ENCODE results near the gene MAGI2. TPM values are rescaled to one million over a fixed set of nuclear protein-coding genes. Genes with fewer than 3 reads are reported as not detected.

MAGI2 gene
- total and polyA plus RNA-seq, 2 experiments from 2014 or later, result 3.5 to 4.1 TPM

DNA sequence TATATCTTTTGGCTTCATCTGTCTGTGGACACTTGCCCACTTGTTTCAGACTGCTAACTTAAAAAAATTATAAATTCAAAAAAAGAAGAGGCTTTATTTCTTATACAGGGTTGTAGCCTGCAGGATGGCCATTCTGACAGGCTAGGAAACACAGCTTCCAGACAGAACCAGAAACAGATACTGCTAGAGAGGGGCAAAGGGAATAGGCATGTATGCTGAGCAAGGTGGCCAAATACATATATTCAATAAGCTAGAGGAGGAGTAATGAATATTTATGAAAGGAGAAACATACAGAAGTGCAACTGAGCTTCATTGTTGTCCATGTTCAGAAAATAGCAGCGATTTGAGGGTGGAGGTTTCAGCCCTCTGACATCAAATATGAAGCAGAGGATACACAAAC is 22.0 kb upstream of the MAGI2 start:
- WGBS, 2 experiments (ENCODE audit: low coverage in 1 of 2, low lambda C conversion rate in 2 of 2, missing lambda C conversion rate in 2 of 2), result 95 to 100% methylated on average over 1 of the region's 1 CpG
- no peak overlapping the region for H3K9ac ChIP-seq
- H3K79me2 ChIP-seq (ENCODE audit: insufficient read depth), result no peaks in the 10 kb centered on the region
- H3K4me3 ChIP-seq, result no peak overlapping the region
- H3K4me2 ChIP-seq (ENCODE audit: unreplicated experiment), result no peak overlapping the region
- DNase-seq, result no peak
- H2AFZ ChIP-seq, result no peak overlapping the region
- H3K36me3 ChIP-seq (ENCODE audit: low read depth), result peaks cover 8% of the 10 kb centered on the region; the same call in 1 of the 2 replicates
- no peaks in the 10 kb centered on the region for H3K9me3 ChIP-seq (ENCODE audit: low read depth)
- H3K27ac ChIP-seq, result no peak overlapping the region
- in situ Hi-C loops (cut with MboI), result no loop called here
- H4K20me1 ChIP-seq (ENCODE audit: insufficient read depth), result no peaks in the 10 kb centered on the region
- TF ChIP-seq EZH2 (IDR thresholded peaks at IDR 0.05; ENCODE audit: insufficient read depth, poor library complexity, severe bottlenecking) (no peak), EZH2phosphoT487 (IDR thresholded peaks at IDR 0.05; ENCODE audit: insufficient read depth, low read depth) (no peak)
- H3K4me1 ChIP-seq (ENCODE audit: insufficient read depth), result 0 out of 2 replicates have a peak, but pooled peaks cover 7% of the 10 kb centered on the region
- H3K9me2 ChIP-seq (ENCODE audit: insufficient read depth), result no peaks in the 10 kb centered on the region
- H3K27me3 ChIP-seq (replicated peaks; ENCODE audit: insufficient read depth), result no peaks in the 10 kb centered on the region
- H3F3A ChIP-seq (ENCODE audit: insufficient read depth), result no peaks in the 10 kb centered on the region

- Histone ChIP-seq H3K27ac (no peak overlapping the region), H2AFZ (no peak overlapping the region), H3K36me3 (ENCODE audit: low read depth) (peaks cover 15% of the 10 kb centered on the region), H3K9me3 (ENCODE audit: low read depth) (no peaks in the 10 kb centered on the region), H3K9ac (no peak overlapping the region), H3K4me2 (ENCODE audit: unreplicated experiment) (no peak overlapping the region), H3F3A (ENCODE audit: insufficient read depth) (peaks cover 10% of the 10 kb centered on the region; the same call in 1 of the 2 replicates), H3K9me2 (ENCODE audit: insufficient read depth) (no peaks in the 10 kb centered on the region), H3K4me3 (no peak overlapping the region), H3K27me3 (replicated peaks; ENCODE audit: insufficient read depth) (no peaks in the 10 kb centered on the region), H3K79me2 (ENCODE audit: insufficient read depth) (no peaks in the 10 kb centered on the region), H4K20me1 (ENCODE audit: insufficient read depth) (no peaks in the 10 kb centered on the region), H3K4me1 (ENCODE audit: insufficient read depth) (0 out of 2 replicates have a peak, but pooled peaks cover 7% of the 10 kb centered on the region)
- in situ Hi-C loops (cut with MboI), result no loop called here
- 44 to 72% methylated on average over 1 of the region's 1 CpG for WGBS, 2 experiments (ENCODE audit: low coverage in 1 of 2, low lambda C conversion rate in 2 of 2, missing lambda C conversion rate in 2 of 2)
- DNase-seq, result no peak
- TF ChIP-seq EZH2phosphoT487 (IDR thresholded peaks at IDR 0.05; ENCODE audit: insufficient read depth, low read depth) (no peak), EZH2 (IDR thresholded peaks at IDR 0.05; ENCODE audit: insufficient read depth, poor library complexity, severe bottlenecking) (no peak)
These were observed 18.2 kb upstream of the MAGI2 start for GRCh38 chr7:79471699-79472098.

- DNase-seq, result no peak
- no peaks in the 10 kb centered on the region for H3K9me2 ChIP-seq (ENCODE audit: insufficient read depth)
- H3K79me2 ChIP-seq (ENCODE audit: insufficient read depth), result no peaks in the 10 kb centered on the region
- H3K27me3 ChIP-seq (replicated peaks; ENCODE audit: insufficient read depth), result no peaks in the 10 kb centered on the region
- no peak overlapping the region for H2AFZ ChIP-seq
- H3K27ac ChIP-seq, result no peak overlapping the region
- no peaks in the 10 kb centered on the region for H4K20me1 ChIP-seq (ENCODE audit: insufficient read depth)
- no peak overlapping the region for H3K9ac ChIP-seq
- no peak overlapping the region for H3K4me2 ChIP-seq (ENCODE audit: unreplicated experiment)
- no peak overlapping the region for H3K4me3 ChIP-seq
- peaks cover 15% of the 10 kb centered on the region for H3K36me3 ChIP-seq (ENCODE audit: low read depth)
- H3K9me3 ChIP-seq (ENCODE audit: low read depth), result no peaks in the 10 kb centered on the region
- H3F3A ChIP-seq (ENCODE audit: insufficient read depth), result peaks cover 10% of the 10 kb centered on the region; the same call in 1 of the 2 replicates
- TF ChIP-seq EZH2phosphoT487 (IDR thresholded peaks at IDR 0.05; ENCODE audit: insufficient read depth, low read depth) (no peak), EZH2 (IDR thresholded peaks at IDR 0.05; ENCODE audit: insufficient read depth, poor library complexity, severe bottlenecking) (no peak)
- H3K4me1 ChIP-seq (ENCODE audit: insufficient read depth), result 0 out of 2 replicates have a peak, but pooled peaks cover 7% of the 10 kb centered on the region
- in situ Hi-C loops (cut with MboI), result no loop called here
These were observed 17.8 kb upstream of the MAGI2 start for GRCh38 chr7:79471283-79471682.

DNA sequence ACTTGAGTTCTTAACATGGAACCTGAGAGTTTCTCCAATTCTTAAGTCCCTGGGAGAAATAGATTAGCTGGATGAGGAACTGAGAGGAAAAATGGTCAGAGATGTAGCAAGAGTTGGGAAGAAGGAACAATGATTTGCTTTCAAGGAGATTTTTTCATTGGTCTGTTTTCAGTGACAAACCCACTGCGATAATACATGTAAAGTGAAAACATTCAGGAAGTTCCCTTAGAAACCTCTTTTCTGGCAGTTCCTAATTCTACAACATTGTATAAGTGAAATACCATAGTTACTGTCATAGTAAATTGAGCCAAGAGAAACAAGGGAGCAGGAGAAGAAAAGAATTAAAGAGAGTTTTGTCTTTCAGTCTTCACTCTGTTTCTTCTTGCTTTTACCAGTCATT is 12.1 kb upstream of the MAGI2 start:
- Histone ChIP-seq H3K27ac (no peak overlapping the region), H3K36me3 (ENCODE audit: low read depth) (peaks cover 13% of the 10 kb centered on the region), H3K79me2 (ENCODE audit: insufficient read depth) (peaks cover 35% of the 10 kb centered on the region), H3K4me3 (no peak overlapping the region), H3K9me2 (ENCODE audit: insufficient read depth) (no peaks in the 10 kb centered on the region), H3F3A (ENCODE audit: insufficient read depth) (peaks cover 14% of the 10 kb centered on the region; the same call in 1 of the 2 replicates), H2AFZ (no peak overlapping the region), H3K27me3 (replicated peaks; ENCODE audit: insufficient read depth) (no peaks in the 10 kb centered on the region), H3K9ac (no peak overlapping the region), H3K4me1 (ENCODE audit: insufficient read depth) (peaks cover 11% of the 10 kb centered on the region; the same call in 1 of the 2 replicates), H3K4me2 (ENCODE audit: unreplicated experiment) (no peak overlapping the region), H4K20me1 (ENCODE audit: insufficient read depth) (no peaks in the 10 kb centered on the region), H3K9me3 (ENCODE audit: low read depth) (no peaks in the 10 kb centered on the region)
- no peak for TF ChIP-seq EZH2 (IDR thresholded peaks at IDR 0.05; ENCODE audit: insufficient read depth, poor library complexity, severe bottlenecking)
- no peak for TF ChIP-seq EZH2phosphoT487 (IDR thresholded peaks at IDR 0.05; ENCODE audit: insufficient read depth, low read depth)
- no peak for DNase-seq
- in situ Hi-C loops (cut with MboI), result no loop called here
- 96% methylated on average over 1 of the region's 1 CpG for WGBS, 2 experiments (ENCODE audit: low coverage in 1 of 2, low lambda C conversion rate in 2 of 2, missing lambda C conversion rate in 2 of 2)

DNA sequence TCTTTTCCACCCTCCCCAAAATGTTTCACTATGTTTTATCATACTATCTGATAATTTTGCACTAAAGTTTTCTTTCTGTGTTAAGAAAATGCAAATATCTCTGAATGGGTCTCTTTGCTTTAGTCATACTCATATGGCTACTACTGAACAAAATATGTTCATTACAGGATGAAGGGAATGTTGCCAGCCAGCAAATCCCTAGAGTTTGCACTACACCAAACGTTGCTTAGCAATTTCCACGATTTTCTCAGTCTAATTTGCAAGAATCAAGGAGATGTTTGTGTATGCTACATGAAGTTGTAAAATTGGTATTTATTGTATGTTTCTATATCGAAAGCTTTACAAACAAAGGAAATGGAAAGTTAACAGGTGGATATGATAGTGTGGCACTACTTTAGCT is 10.6 kb upstream of the MAGI2 start:
- no peak overlapping the region for H2AFZ ChIP-seq
- H3K36me3 ChIP-seq (ENCODE audit: low read depth), result peaks cover 16% of the 10 kb centered on the region
- H3K9ac ChIP-seq, result no peak overlapping the region
- in situ Hi-C loops (cut with MboI), result no loop called here
- no peaks in the 10 kb centered on the region for H3K9me3 ChIP-seq (ENCODE audit: low read depth)
- H3K27ac ChIP-seq, result no peak overlapping the region
- peaks cover 22% of the 10 kb centered on the region for H3K4me1 ChIP-seq (ENCODE audit: insufficient read depth)
- TF ChIP-seq EZH2 (IDR thresholded peaks at IDR 0.05; ENCODE audit: insufficient read depth, poor library complexity, severe bottlenecking), result no peak
- no peak for TF ChIP-seq EZH2phosphoT487 (IDR thresholded peaks at IDR 0.05; ENCODE audit: insufficient read depth, low read depth)
- H3K4me2 ChIP-seq (ENCODE audit: unreplicated experiment), result no peak overlapping the region
- no peak for DNase-seq
- H3K27me3 ChIP-seq (replicated peaks; ENCODE audit: insufficient read depth), result no peaks in the 10 kb centered on the region
- no peaks in the 10 kb centered on the region for H4K20me1 ChIP-seq (ENCODE audit: insufficient read depth)
- H3K79me2 ChIP-seq (ENCODE audit: insufficient read depth), result peaks cover 43% of the 10 kb centered on the region
- H3K4me3 ChIP-seq, result no peak overlapping the region
- H3F3A ChIP-seq (ENCODE audit: insufficient read depth), result peaks cover 20% of the 10 kb centered on the region; the same call in 1 of the 2 replicates
- no peaks in the 10 kb centered on the region for H3K9me2 ChIP-seq (ENCODE audit: insufficient read depth)
- WGBS, 2 experiments (ENCODE audit: low coverage in 1 of 2, low lambda C conversion rate in 2 of 2, missing lambda C conversion rate in 2 of 2), result 95 to 96% methylated on average over 3 of the region's 3 CpGs
